GM18508 (cell line): ENCODE results near the gene UBE2G2.

ENCODE experiments used
- ATAC-seq: cut with Tn5 transposase; IDR thresholded peaks from one replicate; pipeline ENCODE4 v1.9.1; 2021; ENCODE audit warnings: moderate number of reproducible peaks; ENCODE audit not compliant: insufficient read depth, unreplicated experiment

UBE2G2 gene

GRCh38 chr21:44732956-44733355 is 68.7 kb downstream of the UBE2G2 start:
- ATAC-seq = no peak

- ATAC-seq = no peak
Measured at GRCh38 chr21:44732263-44732662, 69.4 kb downstream of the UBE2G2 start.

GRCh38 chr21:44730951-44731579 is 70.6 kb downstream of the UBE2G2 start:
- ATAC-seq = no peak

GRCh38 chr21:44730028-44730395 is 71.6 kb downstream of the UBE2G2 start:
- no peak for ATAC-seq

- ATAC-seq = no peak
Measured at GRCh38 chr21:44729336-44730027, 72.1 kb downstream of the UBE2G2 start.

GRCh38 chr21:44728716-44729115 is 72.9 kb downstream of the UBE2G2 start:
- no peak for ATAC-seq

GRCh38 chr21:44727757-44728156 is 73.9 kb downstream of the UBE2G2 start:
- no peak for ATAC-seq

- ATAC-seq = no peak
Measured at GRCh38 chr21:44727321-44727720, 74.3 kb downstream of the UBE2G2 start.

- no peak for ATAC-seq
Measured at GRCh38 chr21:44726826-44727225, 74.8 kb downstream of the UBE2G2 start.

- no peak for ATAC-seq
Measured at GRCh38 chr21:44724926-44725325, 76.7 kb downstream of the UBE2G2 start.

GRCh38 chr21:44724196-44724595 is 77.4 kb downstream of the UBE2G2 start:
- no peak for ATAC-seq

GRCh38 chr21:44723177-44724131 is 78.2 kb downstream of the UBE2G2 start:
- ATAC-seq = no peak

GRCh38 chr21:44722731-44723130 is 78.9 kb downstream of the UBE2G2 start:
- no peak for ATAC-seq

GRCh38 chr21:44720170-44720569 is 81.5 kb downstream of the UBE2G2 start:
- ATAC-seq = no peak
